ENCODE data around the gene HNRNPM.
A peak's percentile ranks its signal among the peaks of the same experiment; 100 is the strongest.

HNRNPM gene

GRCh38 chr19:8453616-8454015 is 8.8 kb downstream of the HNRNPM start:
- no peak overlapping the region for H3K4me2 ChIP-seq (ENCODE audit: low read length)
- H3K4me3 ChIP-seq (ENCODE audit: low read depth, low read length) = no peak overlapping the region
- no peaks in the 10 kb centered on the region for H3K79me1 ChIP-seq (ENCODE audit: low read length)
- H3K9me3 ChIP-seq (ENCODE audit: insufficient read depth, low read depth, low read length) = no peaks in the 10 kb centered on the region
- no CpG with 5 or more reads among the region's 6 CpGs for WGBS (ENCODE audit: extremely low coverage, insufficient coverage, insufficient read length)
- H2AFZ ChIP-seq (ENCODE audit: insufficient read depth, low read length, poor library complexity) = no peak overlapping the region
- H3K27me3 ChIP-seq (ENCODE audit: insufficient read depth, low read length) = no peaks in the 10 kb centered on the region
- H3K36me3 ChIP-seq (ENCODE audit: control insufficient read depth in 1 of 2, insufficient read depth in 2 of 2, low read length in 2 of 2) = peaks cover 20 to 34% of the 10 kb centered on the region in 2 experiments
- no peak overlapping the region for H3K9ac ChIP-seq (ENCODE audit: low read length)
- H2BK5ac ChIP-seq (ENCODE audit: low read depth, low read length, poor library complexity) = no peak overlapping the region
- no peak overlapping the region for H4K8ac ChIP-seq (ENCODE audit: low read depth, low read length)
- no peak overlapping the region for H3K23ac ChIP-seq (ENCODE audit: low read length)
- no peak overlapping the region for H4K12ac ChIP-seq (ENCODE audit: low read depth, low read length)
- no peak overlapping the region for H2BK120ac ChIP-seq (ENCODE audit: insufficient read depth, low read length, poor library complexity)
- H3K79me2 ChIP-seq (ENCODE audit: control insufficient read depth, insufficient read depth, low read length, poor library complexity) = peaks cover 38% of the 10 kb centered on the region
- H3K4ac ChIP-seq (ENCODE audit: low read depth, low read length) = peak overlapping the region; percentile 94
- no peak overlapping the region for H2BK12ac ChIP-seq (ENCODE audit: low read length)
- H4K91ac ChIP-seq (ENCODE audit: low read depth, low read length) = no peak overlapping the region
- no peak overlapping the region for H3K14ac ChIP-seq (ENCODE audit: low read length)
- no peak overlapping the region for H3K18ac ChIP-seq (ENCODE audit: low read length)
- H3K27ac ChIP-seq (ENCODE audit: low read depth, low read length) = no peak overlapping the region
- H2AK5ac ChIP-seq (ENCODE audit: low read length) = no peak overlapping the region
- no peak for DNase-seq
- H3K4me1 ChIP-seq (ENCODE audit: control insufficient read depth in 1 of 2, insufficient read depth in 2 of 2, low read length in 2 of 2) = peaks cover 0 to 10% of the 10 kb centered on the region in 2 experiments

DNA sequence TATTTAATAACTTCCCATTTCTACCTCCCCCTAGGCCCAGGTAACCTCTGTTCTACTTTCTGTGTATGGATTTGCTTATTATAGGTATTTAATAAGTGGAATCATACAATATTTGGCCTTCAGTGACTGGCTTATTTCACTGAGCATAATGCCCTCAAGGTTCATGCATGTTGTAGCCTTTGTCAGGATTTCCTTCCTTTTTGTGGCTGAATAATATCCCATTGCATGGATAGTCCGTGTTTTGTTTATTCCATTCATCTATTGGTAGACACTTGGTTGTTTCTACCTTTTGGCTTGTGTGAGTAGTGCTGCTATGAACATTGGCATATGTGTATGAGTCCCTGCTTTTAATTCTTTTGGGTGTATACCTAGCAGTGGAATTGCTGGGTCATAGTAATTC is 9.4 kb downstream of the HNRNPM start:
- Histone ChIP-seq H3K18ac (ENCODE audit: low read length) (no peak overlapping the region), H3K4me1 (ENCODE audit: control insufficient read depth in 1 of 2, insufficient read depth in 2 of 2, low read length in 2 of 2) (peaks cover 2 to 14% of the 10 kb centered on the region in 2 experiments), H4K91ac (ENCODE audit: low read depth, low read length) (no peak overlapping the region), H2BK12ac (ENCODE audit: low read length) (no peak overlapping the region), H3K79me2 (ENCODE audit: control insufficient read depth, insufficient read depth, low read length, poor library complexity) (peaks cover 42% of the 10 kb centered on the region), H3K4ac (ENCODE audit: low read depth, low read length) (peak overlapping the region; percentile 68), H3K14ac (ENCODE audit: low read length) (no peak overlapping the region), H3K4me3 (ENCODE audit: low read depth, low read length) (no peak overlapping the region), H2BK5ac (ENCODE audit: low read depth, low read length, poor library complexity) (no peak overlapping the region), H2AFZ (ENCODE audit: insufficient read depth, low read length, poor library complexity) (no peak overlapping the region), H3K36me3 (ENCODE audit: control insufficient read depth in 1 of 2, insufficient read depth in 2 of 2, low read length in 2 of 2) (peaks cover 24 to 37% of the 10 kb centered on the region in 2 experiments), H3K4me2 (ENCODE audit: low read length) (no peak overlapping the region), H3K79me1 (ENCODE audit: low read length) (no peaks in the 10 kb centered on the region), H3K9ac (ENCODE audit: low read length) (no peak overlapping the region), H3K9me3 (ENCODE audit: insufficient read depth, low read depth, low read length) (no peaks in the 10 kb centered on the region), H3K27me3 (ENCODE audit: insufficient read depth, low read length) (no peaks in the 10 kb centered on the region), H4K12ac (ENCODE audit: low read depth, low read length) (no peak overlapping the region), H2AK5ac (ENCODE audit: low read length) (no peak overlapping the region), H2BK120ac (ENCODE audit: insufficient read depth, low read length, poor library complexity) (no peak overlapping the region), H4K8ac (ENCODE audit: low read depth, low read length) (no peak overlapping the region), H3K27ac (ENCODE audit: low read depth, low read length) (no peak overlapping the region), H3K23ac (ENCODE audit: low read length) (no peak overlapping the region)
- no peak for DNase-seq
- WGBS (ENCODE audit: extremely low coverage, insufficient coverage, insufficient read length) = no CpG with 5 or more reads among the region's 1 CpG

- WGBS (ENCODE audit: extremely low coverage, insufficient coverage, insufficient read length) = no CpG with 5 or more reads among the region's 5 CpGs
- no peak overlapping the region for H2BK120ac ChIP-seq (ENCODE audit: insufficient read depth, low read length, poor library complexity)
These were observed 10.2 kb downstream of the HNRNPM start for GRCh38 chr19:8455018-8455417.

DNA sequence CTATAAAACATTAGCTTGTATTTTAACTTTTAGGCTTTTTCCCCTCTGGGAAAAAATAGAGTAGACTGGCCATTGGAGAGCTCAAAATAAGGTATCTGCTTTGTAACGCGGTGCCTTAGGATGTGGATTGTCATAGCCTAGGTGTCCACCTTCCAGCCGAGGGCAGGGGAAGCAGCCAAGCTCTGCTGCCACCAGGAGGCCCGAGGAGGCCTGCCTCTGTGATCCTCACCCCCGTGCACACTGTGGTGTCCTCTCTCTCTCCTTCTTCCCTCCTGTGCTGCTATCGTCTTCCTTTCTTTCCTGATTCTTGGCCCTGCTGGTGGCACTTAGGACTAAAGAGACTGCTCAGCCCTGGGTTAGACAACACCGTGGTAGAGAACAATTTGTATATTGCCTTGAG is 11.3 kb downstream of the HNRNPM start:
- Histone ChIP-seq H3K4me3 (ENCODE audit: low read depth, low read length) (no peak overlapping the region), H3K4me2 (ENCODE audit: low read length) (no peak overlapping the region), H3K14ac (ENCODE audit: low read length) (no peak overlapping the region), H3K9me3 (ENCODE audit: insufficient read depth, low read depth, low read length) (no peaks in the 10 kb centered on the region), H3K27ac (ENCODE audit: low read depth, low read length) (no peak overlapping the region), H3K4me1 (ENCODE audit: control insufficient read depth in 1 of 2, insufficient read depth in 2 of 2, low read length in 2 of 2) (peaks cover 2 to 10% of the 10 kb centered on the region in 2 experiments), H2BK12ac (ENCODE audit: low read length) (no peak overlapping the region), H3K79me2 (ENCODE audit: control insufficient read depth, insufficient read depth, low read length, poor library complexity) (peaks cover 36% of the 10 kb centered on the region), H3K18ac (ENCODE audit: low read length) (no peak overlapping the region), H3K79me1 (ENCODE audit: low read length) (no peaks in the 10 kb centered on the region), H4K91ac (ENCODE audit: low read depth, low read length) (no peak overlapping the region), H2BK5ac (ENCODE audit: low read depth, low read length, poor library complexity) (no peak overlapping the region), H3K27me3 (ENCODE audit: insufficient read depth, low read length) (no peaks in the 10 kb centered on the region), H3K23ac (ENCODE audit: low read length) (peak overlapping the region; percentile 93), H4K8ac (ENCODE audit: low read depth, low read length) (no peak overlapping the region), H2AFZ (ENCODE audit: insufficient read depth, low read length, poor library complexity) (no peak overlapping the region), H2AK5ac (ENCODE audit: low read length) (no peak overlapping the region), H2BK120ac (ENCODE audit: insufficient read depth, low read length, poor library complexity) (no peak overlapping the region), H3K4ac (ENCODE audit: low read depth, low read length) (peak overlapping the region; percentile 77), H4K12ac (ENCODE audit: low read depth, low read length) (no peak overlapping the region), H3K9ac (ENCODE audit: low read length) (no peak overlapping the region), H3K36me3 (ENCODE audit: control insufficient read depth in 1 of 2, insufficient read depth in 2 of 2, low read length in 2 of 2) (peaks cover 24 to 37% of the 10 kb centered on the region in 2 experiments)
- WGBS (ENCODE audit: extremely low coverage, insufficient coverage, insufficient read length) = no CpG with 5 or more reads among the region's 7 CpGs
- DNase-seq = peak in 1 of 2 donors; percentile 16

More at GRCh38 chr19:8455018-8455417, 10.2 kb downstream of the HNRNPM start:
- Histone ChIP-seq H3K4me3 (ENCODE audit: low read depth, low read length) (no peak overlapping the region), H3K14ac (ENCODE audit: low read length) (no peak overlapping the region), H3K4me1 (ENCODE audit: control insufficient read depth in 1 of 2, insufficient read depth in 2 of 2, low read length in 2 of 2) (peaks cover 2 to 12% of the 10 kb centered on the region in 2 experiments), H2AFZ (ENCODE audit: insufficient read depth, low read length, poor library complexity) (no peak overlapping the region), H3K9me3 (ENCODE audit: insufficient read depth, low read depth, low read length) (no peaks in the 10 kb centered on the region), H2BK12ac (ENCODE audit: low read length) (no peak overlapping the region), H2BK5ac (ENCODE audit: low read depth, low read length, poor library complexity) (no peak overlapping the region), H3K23ac (ENCODE audit: low read length) (no peak overlapping the region), H2AK5ac (ENCODE audit: low read length) (no peak overlapping the region), H3K27ac (ENCODE audit: low read depth, low read length) (no peak overlapping the region), H4K91ac (ENCODE audit: low read depth, low read length) (no peak overlapping the region), H3K9ac (ENCODE audit: low read length) (no peak overlapping the region), H3K4me2 (ENCODE audit: low read length) (no peak overlapping the region), H4K12ac (ENCODE audit: low read depth, low read length) (no peak overlapping the region), H3K4ac (ENCODE audit: low read depth, low read length) (peak overlapping the region; percentile 81), H3K36me3 (ENCODE audit: control insufficient read depth in 1 of 2, insufficient read depth in 2 of 2, low read length in 2 of 2) (peaks cover 24 to 37% of the 10 kb centered on the region in 2 experiments), H4K8ac (ENCODE audit: low read depth, low read length) (no peak overlapping the region), H3K18ac (ENCODE audit: low read length) (no peak overlapping the region), H3K79me2 (ENCODE audit: control insufficient read depth, insufficient read depth, low read length, poor library complexity) (peaks cover 40% of the 10 kb centered on the region), H3K79me1 (ENCODE audit: low read length) (no peaks in the 10 kb centered on the region), H3K27me3 (ENCODE audit: insufficient read depth, low read length) (no peaks in the 10 kb centered on the region)
- no peak for DNase-seq
